HG02840 (cell line): Measurements from ENCODE around the gene ZDHHC19.
"Not testable (repeated sequence)": the region's sequence is repeated elsewhere in the genome, so short reads cannot be mapped to it uniquely, and the experiment has no call there.

Experiments used
- ATAC-seq: cut with Tn5 transposase; IDR thresholded peaks from one replicate; pipeline ENCODE4 v1.9.1; 2021; ENCODE audit warnings: mild to moderate bottlenecking, moderate library complexity, moderate number of reproducible peaks; ENCODE audit not compliant: unreplicated experiment, low FRiP score

ZDHHC19 gene

GRCh38 chr3:196225763-196226364, 14.7 kb upstream of the ZDHHC19 start:
- no peak for ATAC-seq

GRCh38 chr3:196225086-196225485, 13.9 kb upstream of the ZDHHC19 start:
- ATAC-seq, result no peak

GRCh38 chr3:196222876-196223595, 11.8 kb upstream of the ZDHHC19 start:
- no peak for ATAC-seq

GRCh38 chr3:196220991-196221390, 9.8 kb upstream of the ZDHHC19 start:
- no peak for ATAC-seq

GRCh38 chr3:196220587-196220986, 9.4 kb upstream of the ZDHHC19 start:
- no peak for ATAC-seq

- ATAC-seq, result no peak
These were observed 8.7 kb upstream of the ZDHHC19 start for GRCh38 chr3:196219970-196220311.

GRCh38 chr3:196219194-196219969, 8.2 kb upstream of the ZDHHC19 start:
- no peak for ATAC-seq

- ATAC-seq, result no peak
These were observed 7.0 kb upstream of the ZDHHC19 start for GRCh38 chr3:196218155-196218712.

GRCh38 chr3:196217307-196218154, 6.3 kb upstream of the ZDHHC19 start:
- ATAC-seq, result no peak

- no peak for ATAC-seq
These were observed 5.5 kb upstream of the ZDHHC19 start for GRCh38 chr3:196216681-196217211.

- no peak for ATAC-seq
These were observed 4.9 kb upstream of the ZDHHC19 start, which contains the start of gene SLC51A for GRCh38 chr3:196216089-196216564. TSS of gene SLC51A (plus strand) at chr3:196216534. CDS start at chr3:196216713, 179 bp downstream.

GRCh38 chr3:196215493-196216020, 4.4 kb upstream of the ZDHHC19 start:
- no peak for ATAC-seq

- ATAC-seq, result no peak
These were observed 3.7 kb upstream of the ZDHHC19 start for GRCh38 chr3:196214783-196215441.

GRCh38 chr3:196209944-196210672, 1.1 kb downstream of the ZDHHC19 start:
- ATAC-seq, result not testable (repeated sequence)

GRCh38 chr3:196208942-196209695, 2.1 kb downstream of the ZDHHC19 start:
- ATAC-seq, result no peak

GRCh38 chr3:196207833-196208607, 3.2 kb downstream of the ZDHHC19 start:
- no peak for ATAC-seq
